ENCODE results near the gene FRMD4A.
"Not testable (repeated sequence)": the region's sequence is repeated elsewhere in the genome, so short reads cannot be mapped to it uniquely, and the experiment has no call there.

The FRMD4A gene

GRCh38 chr10:13970236-13970956 is 360.3 kb downstream of the FRMD4A start:
- DNase-seq = no peak

GRCh38 chr10:13969792-13970140 is 361.0 kb downstream of the FRMD4A start:
- no peak for DNase-seq

GRCh38 chr10:13969118-13969791 is 361.5 kb downstream of the FRMD4A start:
- no peak for DNase-seq

GRCh38 chr10:13961853-13962252 is 368.9 kb downstream of the FRMD4A start:
- no peak for DNase-seq

- DNase-seq = peak; percentile 6
These were observed 369.6 kb downstream of the FRMD4A start for GRCh38 chr10:13961097-13961496.

GRCh38 chr10:13960603-13961002 is 370.1 kb downstream of the FRMD4A start:
- no peak for DNase-seq

GRCh38 chr10:13959443-13960359 is 371.0 kb downstream of the FRMD4A start:
- DNase-seq = no peak

GRCh38 chr10:13957856-13958255 is 372.9 kb downstream of the FRMD4A start:
- DNase-seq = no peak

- DNase-seq = no peak
These were observed 373.9 kb downstream of the FRMD4A start for GRCh38 chr10:13956826-13957225.

- DNase-seq = no peak
These were observed 375.2 kb downstream of the FRMD4A start for GRCh38 chr10:13955409-13956068.

- not testable (repeated sequence) for DNase-seq
These were observed 376.5 kb downstream of the FRMD4A start for GRCh38 chr10:13954195-13954594.

GRCh38 chr10:13953371-13953770 is 377.4 kb downstream of the FRMD4A start:
- DNase-seq = no peak

GRCh38 chr10:13950543-13950939 is 380.2 kb downstream of the FRMD4A start:
- no peak for DNase-seq

GRCh38 chr10:13949844-13950542 is 380.7 kb downstream of the FRMD4A start:
- no peak for DNase-seq

- DNase-seq = no peak
These were observed 384.6 kb downstream of the FRMD4A start for GRCh38 chr10:13946209-13946460.

- DNase-seq = no peak
These were observed 385.1 kb downstream of the FRMD4A start for GRCh38 chr10:13945390-13946208.

- DNase-seq = no peak
These were observed 385.9 kb downstream of the FRMD4A start for GRCh38 chr10:13944823-13945222.

- no peak for DNase-seq
These were observed 386.9 kb downstream of the FRMD4A start for GRCh38 chr10:13943735-13944398.

- no peak for DNase-seq
These were observed 388.7 kb downstream of the FRMD4A start for GRCh38 chr10:13942035-13942434.

GRCh38 chr10:13939391-13939790 is 391.3 kb downstream of the FRMD4A start:
- no peak for DNase-seq

GRCh38 chr10:13938950-13939349 is 391.8 kb downstream of the FRMD4A start:
- no peak for DNase-seq
